IPS-20b (cell line): ENCODE data around the gene IRF3.

Source experiments
- H3K27ac ChIP-seq: one replicate; pipeline ENCODE4 v1.5.1; 2013; ENCODE audit warnings: low read length
- H3K27me3 ChIP-seq: 2 replicates; pipeline ENCODE4 v1.6.1; 2013; ENCODE audit warnings: mild to moderate bottlenecking, low read length, inconsistent platforms; ENCODE audit not compliant: insufficient read depth
- H3K36me3 ChIP-seq: 2 replicates; pipeline ENCODE4 v1.6.1; 2013; ENCODE audit warnings: low read depth, mild to moderate bottlenecking, inconsistent platforms, low read length, moderate library complexity; ENCODE audit not compliant: insufficient read depth
- H3K4me1 ChIP-seq: 2 replicates; pipeline ENCODE4 v1.6.1; 2013; ENCODE audit warnings: mild to moderate bottlenecking, control low read depth, inconsistent platforms, low read length, moderate library complexity; ENCODE audit not compliant: insufficient read depth
- H3K4me3 ChIP-seq: 2 replicates; pipeline ENCODE4 v1.5.1; 2013; ENCODE audit warnings: mild to moderate bottlenecking, low read length, inconsistent platforms
- H3K9ac ChIP-seq: 2 replicates; pipeline ENCODE4 v1.6.1; 2013; ENCODE audit warnings: low read depth, mild to moderate bottlenecking, inconsistent platforms, low read length, moderate library complexity
- H3K9me3 ChIP-seq: 2 replicates; pipeline ENCODE4 v1.6.1; 2013; ENCODE audit warnings: mild to moderate bottlenecking, low read depth, low read length, inconsistent platforms; ENCODE audit not compliant: insufficient read depth

Gene IRF3

DNA sequence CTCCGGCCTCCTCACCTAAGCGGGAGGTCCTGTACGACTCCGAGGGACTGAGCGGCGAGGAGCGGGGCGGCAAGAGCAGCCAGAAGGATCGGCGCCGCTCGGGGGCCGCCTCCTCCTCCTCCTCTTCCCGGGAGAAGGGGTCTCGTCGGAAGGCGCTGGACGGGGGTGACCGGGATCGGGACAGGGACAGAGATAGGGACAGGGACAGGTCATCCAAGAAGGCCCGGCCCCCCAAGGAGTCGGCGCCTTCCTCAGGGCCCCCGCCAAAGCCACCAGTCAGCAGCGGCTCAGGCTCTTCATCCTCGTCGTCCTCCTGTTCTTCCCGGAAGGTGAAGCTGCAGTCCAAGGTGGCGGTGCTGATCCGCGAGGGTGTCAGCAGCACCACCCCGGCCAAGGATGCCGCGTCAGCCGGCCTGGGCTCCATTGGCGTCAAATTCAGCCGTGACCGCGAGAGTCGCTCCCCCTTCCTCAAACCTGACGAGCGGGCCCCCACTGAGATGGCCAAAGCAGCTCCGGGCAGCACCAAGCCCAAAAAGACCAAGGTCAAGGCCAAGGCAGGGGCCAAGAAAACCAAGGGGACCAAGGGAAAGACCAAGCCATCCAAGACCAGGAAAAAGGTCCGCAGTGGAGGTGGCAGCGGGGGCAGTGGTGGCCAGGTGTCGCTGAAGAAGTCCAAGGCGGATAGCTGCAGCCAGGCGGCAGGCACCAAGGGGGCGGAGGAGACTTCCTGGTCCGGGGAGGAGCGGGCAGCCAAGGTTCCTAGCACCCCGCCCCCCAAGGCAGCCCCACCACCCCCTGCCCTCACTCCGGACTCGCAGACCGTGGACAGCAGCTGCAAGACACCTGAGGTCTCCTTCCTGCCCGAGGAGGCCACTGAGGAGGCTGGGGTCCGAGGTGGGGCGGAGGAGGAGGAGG is 12.8 kb downstream of the IRF3 start:
- Histone ChIP-seq H3K4me1 (no peaks in the 10 kb centered on the region), H3K27ac (no peak overlapping the region), H3K27me3 (no peaks in the 10 kb centered on the region), H3K9me3 (no peaks in the 10 kb centered on the region), H3K36me3 (peaks cover 77% of the 10 kb centered on the region), H3K4me3 (no peak overlapping the region), H3K9ac (no peak overlapping the region)

DNA sequence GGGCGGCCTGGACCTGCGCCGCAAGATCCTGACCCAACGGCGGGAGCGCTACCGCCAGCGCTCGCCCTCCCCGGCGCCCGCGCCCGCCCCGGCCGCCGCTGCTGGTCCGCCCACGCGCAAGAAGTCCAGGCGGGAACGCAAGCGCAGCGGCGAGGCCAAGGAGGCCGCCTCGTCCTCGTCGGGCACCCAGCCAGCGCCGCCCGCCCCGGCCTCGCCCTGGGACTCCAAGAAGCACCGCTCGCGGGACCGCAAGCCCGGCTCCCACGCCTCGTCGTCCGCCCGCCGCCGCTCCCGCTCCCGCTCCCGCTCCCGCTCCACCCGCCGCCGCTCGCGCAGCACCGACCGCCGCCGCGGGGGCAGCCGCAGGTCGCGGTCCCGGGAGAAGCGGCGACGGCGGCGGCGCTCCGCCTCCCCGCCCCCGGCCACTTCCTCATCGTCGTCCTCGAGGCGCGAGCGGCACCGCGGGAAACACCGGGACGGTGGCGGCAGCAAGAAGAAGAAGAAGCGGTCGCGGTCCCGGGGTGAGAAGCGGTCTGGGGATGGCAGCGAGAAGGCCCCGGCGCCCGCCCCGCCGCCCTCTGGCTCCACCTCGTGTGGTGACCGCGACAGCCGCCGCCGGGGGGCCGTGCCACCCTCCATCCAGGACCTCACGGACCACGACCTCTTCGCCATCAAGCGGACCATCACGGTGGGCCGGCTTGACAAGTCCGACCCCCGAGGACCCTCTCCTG is 13.7 kb downstream of the IRF3 start:
- no peak overlapping the region for H3K27ac ChIP-seq
- H3K27me3 ChIP-seq = no peaks in the 10 kb centered on the region
- peaks cover 77% of the 10 kb centered on the region for H3K36me3 ChIP-seq
- H3K9me3 ChIP-seq = no peaks in the 10 kb centered on the region
- no peak overlapping the region for H3K4me3 ChIP-seq
- H3K4me1 ChIP-seq = no peaks in the 10 kb centered on the region
- H3K9ac ChIP-seq = no peak overlapping the region

DNA sequence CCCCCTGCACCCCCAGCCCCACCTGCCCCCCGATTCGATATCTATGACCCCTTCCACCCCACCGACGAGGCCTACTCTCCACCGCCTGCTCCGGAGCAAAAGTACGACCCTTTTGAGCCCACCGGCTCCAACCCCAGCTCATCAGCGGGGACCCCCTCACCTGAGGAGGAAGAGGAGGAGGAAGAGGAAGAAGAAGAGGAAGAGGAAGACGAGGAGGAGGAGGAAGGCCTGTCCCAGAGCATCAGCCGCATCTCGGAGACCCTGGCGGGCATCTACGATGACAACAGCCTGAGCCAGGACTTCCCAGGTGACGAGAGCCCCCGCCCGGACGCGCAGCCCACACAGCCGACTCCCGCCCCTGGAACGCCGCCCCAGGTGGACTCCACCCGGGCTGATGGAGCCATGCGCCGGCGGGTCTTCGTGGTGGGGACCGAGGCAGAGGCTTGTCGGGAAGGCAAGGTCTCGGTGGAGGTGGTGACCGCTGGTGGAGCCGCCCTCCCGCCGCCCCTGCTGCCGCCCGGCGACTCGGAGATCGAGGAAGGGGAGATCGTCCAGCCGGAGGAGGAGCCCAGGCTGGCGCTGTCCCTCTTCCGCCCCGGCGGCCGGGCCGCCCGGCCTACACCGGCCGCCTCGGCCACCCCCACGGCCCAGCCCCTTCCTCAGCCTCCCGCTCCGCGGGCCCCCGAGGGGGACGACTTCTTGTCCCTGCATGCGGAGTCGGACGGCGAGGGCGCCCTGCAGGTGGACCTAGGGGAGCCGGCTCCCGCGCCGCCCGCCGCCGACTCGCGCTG is 14.4 kb downstream of the IRF3 start:
- H3K36me3 ChIP-seq = peaks cover 76% of the 10 kb centered on the region
- H3K9me3 ChIP-seq = no peaks in the 10 kb centered on the region
- no peak overlapping the region for H3K9ac ChIP-seq
- H3K4me3 ChIP-seq = no peak overlapping the region
- H3K27ac ChIP-seq = no peak overlapping the region
- no peaks in the 10 kb centered on the region for H3K27me3 ChIP-seq
- no peaks in the 10 kb centered on the region for H3K4me1 ChIP-seq

DNA sequence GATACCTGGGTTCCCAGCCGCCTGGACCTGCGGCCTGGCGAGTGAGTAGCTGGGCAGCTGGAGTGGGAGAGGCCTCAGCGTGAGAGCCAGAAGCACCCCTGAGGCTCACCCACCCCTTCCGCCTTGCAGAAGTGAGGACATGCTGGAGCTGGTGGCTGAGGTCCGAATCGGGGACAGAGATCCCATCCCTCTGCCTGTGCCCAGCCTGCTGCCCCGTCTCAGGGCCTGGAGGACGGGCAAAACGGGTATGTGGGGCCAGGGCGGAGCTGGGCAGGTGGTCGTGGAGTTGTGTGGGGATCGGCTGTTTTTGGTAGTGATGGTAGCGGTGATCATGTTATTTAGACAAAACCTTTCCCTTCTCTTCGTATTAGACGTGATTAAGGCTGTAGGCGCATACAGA is 19.1 kb downstream of the IRF3 start:
- Histone ChIP-seq H3K9me3 (no peaks in the 10 kb centered on the region), H3K4me1 (peaks cover 7% of the 10 kb centered on the region), H3K27me3 (no peaks in the 10 kb centered on the region), H3K9ac (no peak overlapping the region), H3K27ac (no peak overlapping the region), H3K4me3 (no peak overlapping the region), H3K36me3 (peaks cover 44% of the 10 kb centered on the region)

DNA sequence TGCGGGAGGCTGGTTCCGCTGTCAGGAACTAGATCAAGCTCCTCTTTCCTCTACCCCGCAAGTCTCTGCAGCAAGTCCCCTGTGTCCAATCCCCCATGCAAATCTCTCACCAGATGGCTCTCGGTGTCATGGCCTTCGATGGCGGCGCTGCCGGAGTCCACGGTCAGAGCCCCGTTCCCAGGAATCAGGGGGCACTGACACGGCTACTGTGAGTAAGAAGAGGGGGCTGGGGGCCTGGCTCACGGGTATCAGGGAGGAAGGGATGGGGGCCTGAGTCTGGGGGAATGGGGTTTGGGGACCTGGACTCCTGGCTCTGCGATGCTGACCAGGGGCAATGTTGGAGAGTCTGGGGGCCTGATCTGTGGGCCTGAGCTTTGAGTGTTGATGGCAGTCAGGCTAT is 19.7 kb downstream of the IRF3 start:
- Histone ChIP-seq H3K27me3 (no peaks in the 10 kb centered on the region), H3K36me3 (peaks cover 44% of the 10 kb centered on the region), H3K4me3 (no peak overlapping the region), H3K9ac (no peak overlapping the region), H3K4me1 (peaks cover 12% of the 10 kb centered on the region), H3K27ac (no peak overlapping the region), H3K9me3 (no peaks in the 10 kb centered on the region)

DNA sequence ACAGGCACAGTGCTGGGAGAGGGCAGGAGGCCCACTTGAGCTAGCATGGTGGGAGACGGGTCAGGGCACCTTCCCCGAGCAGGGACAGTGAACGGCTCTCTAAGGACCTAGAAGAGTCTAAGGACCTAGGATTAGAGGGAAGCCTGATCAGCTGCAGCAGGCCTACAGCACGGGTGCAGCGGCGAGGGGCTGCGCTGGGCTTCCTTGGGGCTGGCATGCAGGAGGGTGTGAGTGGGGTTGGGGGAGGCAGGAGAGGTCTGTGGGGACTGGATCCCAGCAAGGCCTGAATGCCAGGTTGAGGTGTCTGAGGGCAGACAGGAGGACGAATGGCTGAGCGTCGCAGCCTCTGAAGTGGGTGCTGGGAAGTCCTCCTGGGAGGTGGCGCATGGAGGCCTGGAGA is 20.1 kb downstream of the IRF3 start:
- H3K27me3 ChIP-seq = no peaks in the 10 kb centered on the region
- H3K4me3 ChIP-seq = no peak overlapping the region
- H3K4me1 ChIP-seq = peaks cover 12% of the 10 kb centered on the region
- H3K9me3 ChIP-seq = no peaks in the 10 kb centered on the region
- peaks cover 44% of the 10 kb centered on the region for H3K36me3 ChIP-seq
- H3K9ac ChIP-seq = no peak overlapping the region
- H3K27ac ChIP-seq = no peak overlapping the region

DNA sequence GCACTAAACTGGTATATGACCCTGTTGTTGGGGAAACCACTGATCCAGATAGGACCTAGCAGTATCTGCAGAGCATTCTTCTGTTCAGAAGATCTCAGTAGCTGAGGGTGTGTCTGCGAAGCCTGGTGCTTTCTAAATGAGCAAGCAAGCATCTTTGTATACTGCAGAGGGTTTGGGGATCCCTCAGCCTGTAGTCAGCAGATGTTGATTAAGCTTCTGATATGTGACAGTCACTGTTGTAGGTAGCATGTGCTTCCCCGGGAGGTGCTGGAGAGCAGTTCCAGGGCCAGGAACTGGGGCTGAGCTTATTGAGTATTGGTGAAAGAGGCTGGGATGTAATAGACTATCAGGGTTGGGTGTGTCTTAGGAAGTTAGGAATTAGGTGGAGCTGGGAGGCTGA is 22.2 kb downstream of the IRF3 start:
- Histone ChIP-seq H3K27me3 (peaks cover 12% of the 10 kb centered on the region), H3K9me3 (no peaks in the 10 kb centered on the region), H3K4me1 (peaks cover 17% of the 10 kb centered on the region), H3K9ac (no peak overlapping the region; the same call in 1 of the 2 replicates), H3K36me3 (peaks cover 25% of the 10 kb centered on the region), H3K27ac (no peak overlapping the region), H3K4me3 (peak overlapping the region; percentile 99)

DNA sequence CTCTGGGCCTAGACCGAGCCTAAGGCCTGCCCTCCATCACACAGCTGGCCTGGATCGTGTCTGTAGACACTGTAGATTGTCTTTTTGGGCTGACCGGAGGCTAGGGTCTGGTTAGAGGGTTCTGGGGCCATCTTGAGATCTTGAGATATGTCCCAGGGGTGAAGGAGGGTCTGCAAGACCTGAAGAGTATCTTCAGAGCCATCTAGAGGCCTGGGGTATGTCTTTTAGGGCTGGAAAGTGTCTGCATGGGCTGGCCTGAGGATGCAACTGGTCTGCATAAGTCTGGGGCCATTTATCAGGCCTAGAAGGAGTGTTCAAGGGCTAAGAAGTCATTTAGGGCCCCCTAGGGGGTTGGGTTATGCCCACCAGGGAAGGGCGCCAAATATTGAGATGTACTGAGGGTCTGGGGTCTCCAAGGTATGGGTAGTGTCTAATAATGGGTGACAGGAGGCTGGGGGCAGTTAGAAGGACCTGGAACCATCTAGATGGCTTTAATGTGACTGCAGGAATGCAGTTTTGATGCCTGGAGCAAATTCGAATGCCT is 23.1 kb downstream of the IRF3 start:
- Histone ChIP-seq H3K36me3 (peaks cover 20% of the 10 kb centered on the region), H3K4me3 (peak overlapping the region; percentile 99), H3K9me3 (no peaks in the 10 kb centered on the region), H3K27me3 (peaks cover 12% of the 10 kb centered on the region), H3K9ac (peak overlapping the region; percentile 99), H3K27ac (peak overlapping the region; percentile 93), H3K4me1 (peaks cover 17% of the 10 kb centered on the region)

DNA sequence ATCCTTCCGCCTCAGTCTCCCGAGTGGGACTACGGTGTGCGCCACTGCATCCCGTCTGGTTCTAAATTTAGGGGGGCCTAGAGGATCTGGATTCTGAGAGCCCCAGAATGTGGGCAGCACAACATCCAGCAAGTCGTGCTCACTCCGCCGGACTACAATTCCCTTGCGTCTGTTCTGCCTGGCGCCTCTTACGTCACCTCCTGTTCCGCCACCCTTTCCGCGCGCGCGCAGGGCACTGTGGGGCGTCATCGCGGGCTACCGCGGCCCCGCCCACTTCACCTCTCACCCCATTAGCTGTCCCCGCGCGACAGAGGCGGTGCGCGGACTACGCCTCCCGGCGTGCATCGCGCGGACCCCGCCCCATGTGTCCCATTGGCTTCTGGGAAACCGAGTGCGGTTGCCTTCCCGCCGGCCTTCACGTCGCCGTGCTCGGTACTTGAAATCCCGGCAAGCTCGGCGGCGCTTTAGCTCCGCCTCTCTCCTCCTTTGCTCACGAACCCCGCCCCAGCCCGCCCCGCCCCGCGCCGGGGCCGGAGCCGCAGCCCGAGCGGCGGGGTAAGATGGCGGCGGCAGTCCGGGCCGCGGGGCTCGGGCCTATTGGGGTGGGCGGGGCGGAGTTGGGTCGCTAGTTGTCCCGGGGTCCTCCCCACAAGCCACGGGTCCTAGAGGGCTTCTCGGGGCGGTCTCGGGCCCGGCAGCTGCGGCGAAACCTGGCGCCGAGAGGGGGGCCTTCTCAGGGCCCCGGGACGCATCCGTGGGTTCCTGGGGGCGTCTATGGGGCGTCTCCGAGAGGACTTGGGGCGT is 23.8 kb downstream of the IRF3 start, which contains the start of gene SCAF1:
SCAF1 (plus strand) TSS at position 522 of the 804 bp plus-strand sequence. CDS start 2,818 bp downstream, outside the sequence.
- Histone ChIP-seq H3K27ac (peak within 1 kb of the TSS; percentile 95), H3K4me1 (peaks cover 17% of the 10 kb centered on the region)

DNA sequence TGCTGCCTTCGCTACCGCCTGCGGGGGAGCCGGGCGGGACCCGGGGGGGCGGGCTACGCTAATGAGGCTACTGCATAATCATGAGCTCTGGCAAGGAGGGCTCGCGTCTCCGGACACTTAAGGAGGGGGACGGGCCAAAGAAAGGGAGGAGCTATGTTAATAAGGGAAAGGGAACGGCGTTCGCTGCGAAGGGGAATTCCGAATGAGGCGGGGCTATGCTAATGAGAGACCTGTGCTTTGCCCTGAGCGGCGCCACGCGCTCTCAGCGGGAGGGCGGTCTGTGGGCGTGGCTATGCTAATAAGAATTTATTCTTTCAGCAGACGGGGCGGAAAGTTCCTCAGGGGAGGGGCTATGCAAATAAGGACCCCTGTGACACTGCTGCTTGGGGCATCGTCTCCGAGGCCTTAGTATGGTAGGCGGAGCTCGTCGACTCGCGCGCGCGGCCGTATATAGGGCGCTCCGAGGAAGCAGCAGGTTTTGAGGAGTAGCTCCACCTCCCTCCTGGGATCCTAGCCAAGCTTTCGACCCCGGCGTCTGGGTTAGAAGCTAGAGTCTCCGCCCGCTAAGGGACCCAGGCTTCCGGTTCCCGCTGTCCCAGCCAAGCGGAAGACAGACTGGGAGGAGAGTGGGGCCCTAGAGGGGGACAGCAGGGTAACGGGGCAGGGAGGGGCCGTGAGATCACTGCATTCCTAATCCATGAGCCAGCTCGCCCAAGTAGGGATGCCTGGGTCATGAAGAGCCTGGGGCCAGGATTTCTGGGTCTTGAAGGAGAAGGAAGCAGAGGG is 25.4 kb downstream of the IRF3 start, which contains the start of gene RRAS:
RRAS (minus strand) TSS at position 31 of the 786 bp plus-strand sequence. CDS start 45 bp downstream, outside the sequence.
- Histone ChIP-seq H3K4me3 (peak within 1 kb of the TSS; percentile 85), H3K36me3 (no peaks in the 10 kb centered on the region), H3K9ac (peak within 1 kb of the TSS; percentile 98), H3K9me3 (no peaks in the 10 kb centered on the region), H3K27me3 (peaks cover 12% of the 10 kb centered on the region), H3K27ac (peak within 1 kb of the TSS; percentile 95), H3K4me1 (peaks cover 17% of the 10 kb centered on the region)

More for the DNA sequence above, 23.8 kb downstream of the IRF3 start, which contains the start of gene SCAF1:
- peak within 1 kb of the TSS; percentile 99 for H3K9ac ChIP-seq
- peaks cover 13% of the 10 kb centered on the region for H3K36me3 ChIP-seq
- peak within 1 kb of the TSS; percentile 99 for H3K4me3 ChIP-seq
- peaks cover 12% of the 10 kb centered on the region for H3K27me3 ChIP-seq
- no peaks in the 10 kb centered on the region for H3K9me3 ChIP-seq
